GM12878 (cell line): ENCODE data around the gene OPRM1. TPM values are rescaled to one million over a fixed set of nuclear protein-coding genes. Genes with fewer than 3 reads are reported as not detected.

Experiments
- ATAC-seq: fragments of 200-7000 bp; cut with Tn5 transposase; 3 replicates; pipeline ENCODE4 v1.9.1; 2020; ENCODE audit warnings: mild to moderate bottlenecking, moderate library complexity
- BruUV-seq: library from RNA; stranded (reverse); fragments of 400-500 nt; replicated peaks from 2 replicates; lab custom pipeline; 2021; lab: Mats Ljungman, UMichigan
- CTCF ChIA-PET: fragments of 300-600 bp; sonication (Branson Sonifier 250); formaldehyde crosslinking; extraction: SDS; loops from one replicate; lab custom pipeline; 2021; ENCODE audit warnings: inconsistent platforms; lab: Yijun Ruan, JAX
- POLR2A ChIA-PET: fragments of 350-600 bp; formaldehyde crosslinking; extraction: SDS; loops from one replicate; lab custom pipeline; 2021; ENCODE audit warnings: inconsistent platforms; lab: Charles Lee
- RAD21 ChIA-PET: fragments of 300-600 bp; sonication (Branson Sonifier 250); formaldehyde crosslinking; loops from one replicate; lab custom pipeline; 2023; ENCODE audit warnings: antibody characterized with exemption; ENCODE audit not compliant: unreplicated experiment; lab: Charles Lee
- SMC1A ChIA-PET: fragments of 300-600 bp; sonication (Branson Sonifier 250); formaldehyde crosslinking; loops from one replicate; lab custom pipeline; 2023; ENCODE audit not compliant: unreplicated experiment, uncharacterized antibody; lab: Charles Lee
- DNase-seq: peaks from one replicate; pipeline ENCODE4 v3.0.0-alpha.2; 2011; ENCODE audit warnings: low read depth, low spot score
- FAIRE-seq: peaks from 3 replicates; lab custom pipeline; 2011; peaks lifted over from hg19 to GRCh38; lab: Jason Lieb, UNC
- H2AFZ ChIP-seq: 2 replicates; pipeline ENCODE4 v1.6.0; 2011; ENCODE audit warnings: low read depth, low read length, control low read depth; ENCODE audit not compliant: control insufficient read depth
- H3K27ac ChIP-seq: 2 replicates; pipeline ENCODE4 v1.5.1; 2011; ENCODE audit warnings: control low read depth; ENCODE audit not compliant: control insufficient read depth, insufficient read depth
- H3K27me3 ChIP-seq, 2 experiments: replicated peaks in 1 of 2; 2 replicates each; pipeline versions ENCODE4 v1.6.0 to v1.6.1; 2011; ENCODE audit warnings: low read length in 1 of 2; ENCODE audit not compliant: control insufficient read depth in 2 of 2, insufficient read depth in 2 of 2
- H3K36me3 ChIP-seq, 2 experiments: 2 replicates each; pipeline ENCODE4 v1.5.1; 2011; ENCODE audit warnings: low read length in 1 of 2; ENCODE audit not compliant: control insufficient read depth in 2 of 2, insufficient read depth in 2 of 2
- H3K4me1 ChIP-seq: 2 replicates; pipeline ENCODE4 v1.6.1; 2011; ENCODE audit warnings: mild to moderate bottlenecking, low read length, moderate library complexity, mixed read lengths; ENCODE audit not compliant: control insufficient read depth, insufficient read depth
- H3K4me2 ChIP-seq: 2 replicates; pipeline ENCODE4 v1.6.0; 2011; ENCODE audit warnings: control low read depth; ENCODE audit not compliant: control insufficient read depth, insufficient read depth
- H3K4me3 ChIP-seq: fragments of 200-600 bp; sonication (generic); 2 replicates; pipeline ENCODE4 v1.5.1; 2016
- H3K79me2 ChIP-seq: 2 replicates; pipeline ENCODE4 v1.6.0; 2011; ENCODE audit warnings: low read length; ENCODE audit not compliant: control insufficient read depth, insufficient read depth
- H3K9ac ChIP-seq: 2 replicates; pipeline ENCODE4 v1.8.0; 2011; ENCODE audit warnings: low read length, control low read depth, mixed read lengths; ENCODE audit not compliant: control insufficient read depth, insufficient read depth
- H3K9me3 ChIP-seq: replicated peaks from 3 replicates; pipeline ENCODE4 v1.5.1; 2011; ENCODE audit warnings: mild to moderate bottlenecking, low read length; ENCODE audit not compliant: control insufficient read depth, insufficient read depth
- H4K20me1 ChIP-seq: 2 replicates; pipeline ENCODE4 v1.6.0; 2011; ENCODE audit not compliant: control insufficient read depth, insufficient read depth
- ATF7 ChIP-seq: fragments of 450-650 bp; IDR thresholded peaks from 2 replicates; pipeline ENCODE4 v1.6.1; 2016; ENCODE audit warnings: low read depth, mild to moderate bottlenecking
- CBFB ChIP-seq: IDR thresholded peaks from 2 replicates; pipeline ENCODE4 v1.6.1; 2016; ENCODE audit warnings: antibody characterized with exemption, low read depth
- CBX3 ChIP-seq: fragments of 200-600 bp; sonication (generic); IDR thresholded peaks from 2 replicates; pipeline ENCODE4 v1.6.1; 2016; ENCODE audit warnings: low read depth, borderline replicate concordance
- CHD2 ChIP-seq: IDR thresholded peaks from 2 replicates; pipeline ENCODE4 v1.6.1; 2011; ENCODE audit warnings: low read depth, low read length, improper control_type of control experiment, borderline replicate concordance
- GATAD2B ChIP-seq: fragments of 450-650 bp; conservative IDR thresholded peaks from 2 replicates; pipeline ENCODE4 v1.6.1; 2017; ENCODE audit warnings: low read depth, mild to moderate bottlenecking, moderate library complexity
- MEF2A ChIP-seq: IDR thresholded peaks from 2 replicates; pipeline ENCODE4 v1.6.1; 2011; ENCODE audit warnings: low read depth, mild to moderate bottlenecking, low read length, moderate library complexity; ENCODE audit not compliant: insufficient read depth
- NFYA ChIP-seq: IDR thresholded peaks from 2 replicates; pipeline ENCODE4 v1.6.1; 2011; ENCODE audit warnings: low read depth, mild to moderate bottlenecking, low read length, improper control_type of control experiment, borderline replicate concordance
- POLR2AphosphoS5 ChIP-seq: IDR thresholded peaks from 2 replicates; pipeline ENCODE4 v1.6.1; 2011; ENCODE audit warnings: mild to moderate bottlenecking, low read length, inconsistent platforms
- POU2F2 ChIP-seq: IDR thresholded peaks from 3 replicates; pipeline ENCODE4 v1.6.1; 2011; ENCODE audit warnings: low read depth, mild to moderate bottlenecking, low read length, borderline replicate concordance
- SMAD1 ChIP-seq: fragments of 450-650 bp; IDR thresholded peaks from 2 replicates; pipeline ENCODE4 v1.6.1; 2018; ENCODE audit warnings: mild to moderate bottlenecking, low read depth; ENCODE audit not compliant: partially characterized antibody
- ZNF207 ChIP-seq: fragments of 450-650 bp; IDR thresholded peaks from 2 replicates; pipeline ENCODE4 v1.6.1; 2014; ENCODE audit warnings: antibody characterized with exemption, mild to moderate bottlenecking, borderline replicate concordance
- ZNF217 ChIP-seq: fragments of 450-650 bp; IDR thresholded peaks from 2 replicates; pipeline ENCODE4 v1.6.1; 2017; ENCODE audit warnings: antibody characterized with exemption, mild to moderate bottlenecking
- ZSCAN29 ChIP-seq: fragments of 450-650 bp; IDR thresholded peaks from 2 replicates; pipeline ENCODE4 v1.6.1; 2017; ENCODE audit warnings: mild to moderate bottlenecking, moderate library complexity
- WGBS: methylation state at CpG from one replicate; pipeline ENCODE4 v1.1.6; 2016; ENCODE audit warnings: low lambda C conversion rate; ENCODE audit not compliant: insufficient replicate concordance, insufficient coverage; ENCODE audit errors: missing lambda C conversion rate; 5-methylcytosine and 5-hydroxymethylcytosine counted together
- in situ Hi-C: fragments of 300-500 bp; cut with MboI; formaldehyde crosslinking; loops from 9 replicates; pipeline ENCODE4 v1.14.3; 2018; ENCODE audit warnings: mixed read lengths
- intact Hi-C: fragments of 100-400 bp; cut with micrococcal nuclease; formaldehyde crosslinking; loops from one replicate; pipeline ENCODE4 v1.14.2; 2022; ENCODE audit not compliant: unreplicated experiment
- polyA plus RNA-seq, 11 experiments: library from polyadenylated mRNA; depleted of rRNA in 4 of 11; unstranded in 6 of 11; stranded (reverse) in 5 of 11; fragments of >200 nt; fragmentation: Nextera tagmentation in 4 of 11; fragmentation: Illumina TruSeq in 1 of 11; extraction: Ambion mirVana in 4 of 11; extraction: Trizol in 1 of 11; gene quantifications; 1 replicate in 1 of 11; 2 replicates in 10 of 11; pipeline versions ENCODE4 v1.2.1 to v1.2.3, GENCODE V29; 2011 to 2016; ENCODE audit warnings: inconsistent platforms in 2 of 11, missing spikeins in 2 of 11, low read depth in 1 of 11
- total RNA-seq, 4 experiments: library from RNA; depleted of rRNA in 3 of 4; stranded (reverse); fragments of >200 nt in 3 of 4; fragmentation: Illumina TruSeq in 1 of 4; extraction: Trizol in 1 of 4; gene quantifications; 2 replicates each; pipeline versions ENCODE4 v1.2.1 to v1.2.3, GENCODE V29; 2013 to 2021
- TF ChIP-seq, protein P1 (sequence below): fragments of 450-650 bp; formaldehyde crosslinking; IDR thresholded peaks from 2 replicates; pipeline ENCODE4 v1.5.0; 2022; ENCODE audit warnings: mild to moderate bottlenecking, missing genetic modification characterization

Gene OPRM1
- total and polyA plus RNA-seq, 10 of the 15 experiments (the other 5 are each of a cell fraction or from before 2014, with no cell fraction given): not detected

DNA sequence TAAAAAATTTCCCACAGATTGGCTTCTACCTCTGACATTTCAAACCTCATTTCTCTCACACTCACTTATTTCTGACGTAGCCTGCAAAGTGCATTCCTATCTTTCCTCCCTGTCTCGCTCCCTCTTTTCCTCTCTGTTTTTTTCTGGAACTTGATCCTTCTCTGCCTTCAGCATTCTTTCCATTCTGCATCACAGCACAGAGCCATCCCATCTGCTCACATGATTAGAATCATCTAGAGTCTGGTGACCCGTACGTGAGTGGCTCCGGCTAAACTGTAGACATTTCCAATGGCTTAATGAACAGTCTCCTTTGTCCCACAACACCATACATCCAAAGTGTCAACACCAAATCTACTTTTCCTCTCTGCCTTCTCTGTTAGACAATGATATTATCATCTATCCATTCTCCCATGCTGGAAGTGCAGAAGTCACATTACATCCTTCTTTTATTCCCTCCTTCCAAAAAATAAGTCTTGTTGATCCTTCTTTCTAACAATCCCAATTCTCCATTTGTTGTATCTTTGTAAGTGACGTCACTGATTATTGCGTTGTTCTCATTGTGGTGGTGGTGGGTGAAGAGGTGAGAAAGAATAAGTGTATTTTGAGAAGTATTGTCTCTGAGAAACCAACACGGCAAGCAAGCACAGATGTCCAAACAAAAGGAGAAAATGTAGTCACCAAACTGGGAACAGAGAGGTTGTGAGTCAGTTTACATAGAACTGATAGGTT, 41.6 kb downstream of the OPRM1 start:
- Histone ChIP-seq H3K4me1 (no peaks in the 10 kb centered on the region), H4K20me1 (no peaks in the 10 kb centered on the region), H3K9ac (no peak overlapping the region), H3K4me2 (no peak overlapping the region), H3K27ac (no peak overlapping the region), H2AFZ (no peak overlapping the region), H3K79me2 (no peaks in the 10 kb centered on the region), H3K27me3 (no peaks in the 10 kb centered on the region), H3K4me3 (no peak overlapping the region), H3K9me3 (no peaks in the 10 kb centered on the region), H3K36me3 (no peaks in the 10 kb centered on the region)
- 70% methylated on average over 8 of the region's 8 CpGs for WGBS
- in situ Hi-C loops (no loop called here), intact Hi-C loops (no loop called here)
- TF ChIP-seq ZNF217 (no peak), ATF7 (peak; percentile 23; the same call in 1 of the 2 replicates)
- FAIRE-seq (no peak), ATAC-seq (no peak), DNase-seq (no peak)
- ChIA-PET POLR2A (no interaction called here), CTCF (no interaction called here), SMC1A (no interaction called here), RAD21 (no interaction called here)
- BruUV-seq: no TSS peak

DNA sequence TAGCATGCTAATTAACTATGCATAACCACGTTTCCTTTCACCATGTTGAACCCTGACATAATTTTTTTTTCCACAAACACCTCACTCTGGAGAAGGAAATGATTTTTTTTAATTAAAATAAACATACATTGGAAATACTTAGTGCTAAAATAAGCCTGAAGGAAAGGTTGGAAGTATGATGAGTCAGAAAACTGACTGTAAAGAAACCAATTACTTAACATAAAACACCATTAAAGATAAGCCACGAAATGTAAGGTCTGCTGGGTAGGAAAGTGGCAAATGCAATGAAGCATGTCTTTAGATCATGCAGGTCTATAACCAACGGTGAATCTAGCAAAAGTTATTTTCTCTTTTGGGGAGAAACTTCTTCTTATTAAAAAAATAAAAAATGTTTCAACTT, 47.5 kb downstream of the OPRM1 start:
- ChIA-PET POLR2A (no interaction called here), SMC1A (no interaction called here), CTCF (no interaction called here), RAD21 (no interaction called here)
- no peaks in the 10 kb centered on the region for H3K9me3 ChIP-seq
- H3K9ac ChIP-seq: no peak overlapping the region
- H3K79me2 ChIP-seq: no peaks in the 10 kb centered on the region
- no peak overlapping the region for H3K27ac ChIP-seq
- H3K36me3 ChIP-seq: no peaks in the 10 kb centered on the region
- H3K4me2 ChIP-seq: no peak overlapping the region
- WGBS: 0% methylated on average over 3 of the region's 3 CpGs
- no peak for FAIRE-seq
- ATAC-seq: no peak
- no peak overlapping the region for H3K4me3 ChIP-seq
- no peak for DNase-seq
- H4K20me1 ChIP-seq: no peaks in the 10 kb centered on the region
- no peak overlapping the region for H2AFZ ChIP-seq
- in situ Hi-C loops: no loop called here
- H3K27me3 ChIP-seq: no peaks in the 10 kb centered on the region
- H3K4me1 ChIP-seq: no peaks in the 10 kb centered on the region
- intact Hi-C loops: no loop called here
- no TSS peak for BruUV-seq
- no peak for TF ChIP-seq MEF2A
- TF ChIP-seq CBFB: no peak
- no peak for TF ChIP-seq SMAD1
- TF ChIP-seq, protein P1, sequence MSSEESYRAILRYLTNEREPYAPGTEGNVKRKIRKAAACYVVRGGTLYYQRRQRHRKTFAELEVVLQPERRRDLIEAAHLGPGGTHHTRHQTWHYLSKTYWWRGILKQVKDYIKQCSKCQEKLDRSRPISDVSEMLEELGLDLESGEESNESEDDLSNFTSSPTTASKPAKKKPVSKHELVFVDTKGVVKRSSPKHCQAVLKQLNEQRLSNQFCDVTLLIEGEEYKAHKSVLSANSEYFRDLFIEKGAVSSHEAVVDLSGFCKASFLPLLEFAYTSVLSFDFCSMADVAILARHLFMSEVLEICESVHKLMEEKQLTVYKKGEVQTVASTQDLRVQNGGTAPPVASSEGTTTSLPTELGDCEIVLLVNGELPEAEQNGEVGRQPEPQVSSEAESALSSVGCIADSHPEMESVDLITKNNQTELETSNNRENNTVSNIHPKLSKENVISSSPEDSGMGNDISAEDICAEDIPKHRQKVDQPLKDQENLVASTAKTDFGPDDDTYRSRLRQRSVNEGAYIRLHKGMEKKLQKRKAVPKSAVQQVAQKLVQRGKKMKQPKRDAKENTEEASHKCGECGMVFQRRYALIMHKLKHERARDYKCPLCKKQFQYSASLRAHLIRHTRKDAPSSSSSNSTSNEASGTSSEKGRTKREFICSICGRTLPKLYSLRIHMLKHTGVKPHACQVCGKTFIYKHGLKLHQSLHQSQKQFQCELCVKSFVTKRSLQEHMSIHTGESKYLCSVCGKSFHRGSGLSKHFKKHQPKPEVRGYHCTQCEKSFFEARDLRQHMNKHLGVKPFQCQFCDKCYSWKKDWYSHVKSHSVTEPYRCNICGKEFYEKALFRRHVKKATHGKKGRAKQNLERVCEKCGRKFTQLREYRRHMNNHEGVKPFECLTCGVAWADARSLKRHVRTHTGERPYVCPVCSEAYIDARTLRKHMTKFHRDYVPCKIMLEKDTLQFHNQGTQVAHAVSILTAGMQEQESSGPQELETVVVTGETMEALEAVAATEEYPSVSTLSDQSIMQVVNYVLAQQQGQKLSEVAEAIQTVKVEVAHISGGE: no peak
- TF ChIP-seq GATAD2B: no peak
- no peak for TF ChIP-seq NFYA
- no peak for TF ChIP-seq POLR2AphosphoS5
- TF ChIP-seq ZNF207: no peak
- no peak for TF ChIP-seq POU2F2
- TF ChIP-seq CHD2: no peak
- no peak for TF ChIP-seq CBX3
- TF ChIP-seq ZSCAN29: no peak
